HG03175 (cell line): ENCODE results near the gene DCTN4.
"Not testable (repeated sequence)": the region's sequence is repeated elsewhere in the genome, so short reads cannot be mapped to it uniquely, and the experiment has no call there.

Experiments
- ATAC-seq: cut with Tn5 transposase; IDR thresholded peaks from one replicate; pipeline ENCODE4 v1.9.1; 2021; ENCODE audit warnings: mild to moderate bottlenecking, moderate library complexity; ENCODE audit not compliant: unreplicated experiment

DCTN4 gene

GRCh38 chr5:150758531-150759333, at the start of gene DCTN4:
TSS of gene DCTN4 (minus strand) at chr5:150759017. CDS start at chr5:150758993, 24 bp downstream.
- peak; percentile 96 for ATAC-seq

DNA sequence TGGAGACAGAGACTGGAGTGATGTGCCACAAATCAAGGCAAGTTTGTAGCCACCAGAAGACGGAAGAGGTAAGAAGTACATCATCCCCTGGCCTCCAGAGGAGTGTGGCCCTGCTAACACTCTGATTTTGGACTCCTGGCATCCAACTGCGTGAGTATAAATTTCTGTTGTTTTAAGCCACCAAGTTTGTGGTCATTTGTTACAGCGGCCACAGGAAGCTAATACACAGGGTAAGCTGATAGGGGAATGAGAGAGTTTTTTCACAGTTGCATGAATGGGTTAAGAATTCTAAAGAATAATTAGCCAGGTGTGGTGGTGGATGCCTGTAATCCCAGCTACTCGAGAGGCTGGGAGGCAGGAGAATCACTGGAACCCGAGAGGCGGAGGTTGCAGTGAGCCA, 45.6 kb upstream of the DCTN4 start:
- no peak for ATAC-seq

DNA sequence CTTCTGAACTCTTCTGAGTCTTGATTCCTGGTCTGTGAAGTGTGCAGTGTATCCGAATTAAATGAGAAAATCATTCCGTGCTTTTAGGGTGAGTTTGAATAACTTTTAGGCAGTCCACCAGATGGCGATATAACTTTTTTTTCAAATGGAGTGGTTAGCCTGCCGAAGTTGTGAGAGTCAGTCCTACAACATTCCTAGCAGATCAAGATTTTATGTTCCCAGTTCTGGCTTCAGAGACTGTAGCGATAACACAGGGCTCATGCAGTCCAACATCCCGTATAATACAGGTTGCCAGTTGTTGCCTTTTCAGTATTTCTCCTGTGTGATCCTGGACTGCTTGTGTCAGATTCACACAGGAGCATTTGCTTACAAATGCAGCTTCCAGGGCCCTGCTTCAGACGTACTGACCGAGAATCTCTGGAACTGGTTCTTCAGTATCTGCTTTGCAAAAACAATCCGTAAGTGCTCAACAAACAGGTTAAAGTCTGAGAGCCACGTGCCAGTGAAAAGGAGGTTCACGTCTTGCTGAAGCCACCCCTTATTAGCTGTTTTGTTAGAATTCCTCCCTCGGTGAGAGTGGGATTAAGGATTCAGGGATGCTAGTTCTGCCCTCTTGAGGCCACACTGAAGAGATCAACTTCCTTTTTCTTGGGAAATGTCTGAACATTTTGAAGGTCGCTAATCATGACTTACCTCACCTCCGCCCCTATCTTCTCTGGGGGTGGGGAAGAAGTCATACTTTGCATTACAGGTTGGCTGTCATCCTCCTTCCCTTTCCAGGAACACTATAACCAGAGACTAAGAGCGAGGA, 42.5 kb upstream of the DCTN4 start:
- ATAC-seq: no peak

- no peak for ATAC-seq
These were observed 38.6 kb upstream of the DCTN4 start for GRCh38 chr5:150797384-150797783.

GRCh38 chr5:150794927-150795326, 36.1 kb upstream of the DCTN4 start:
- ATAC-seq: no peak

DNA sequence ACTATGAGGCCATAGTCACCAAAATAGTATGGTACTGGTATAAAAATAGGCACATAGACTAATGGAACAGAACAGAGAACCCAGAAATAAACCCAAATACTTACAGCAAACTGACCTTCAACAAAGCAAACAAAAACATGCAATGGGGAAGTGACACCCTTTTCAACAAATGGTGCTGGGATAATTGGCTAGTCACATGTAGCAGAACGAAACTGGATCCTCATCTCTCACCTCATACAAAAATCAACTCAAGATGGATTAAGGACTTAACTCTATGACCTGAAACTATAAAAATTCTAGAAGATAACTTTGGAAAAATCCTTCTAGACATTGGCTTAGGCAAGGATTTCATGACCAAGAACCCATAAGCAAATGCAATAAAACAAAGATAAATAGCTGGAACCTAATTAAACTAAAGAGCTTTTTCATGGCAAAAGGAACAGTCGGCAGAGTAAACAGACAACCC, 34.6 kb upstream of the DCTN4 start:
- ATAC-seq: not testable (repeated sequence)

GRCh38 chr5:150791536-150791935, 32.7 kb upstream of the DCTN4 start:
- no peak for ATAC-seq

DNA sequence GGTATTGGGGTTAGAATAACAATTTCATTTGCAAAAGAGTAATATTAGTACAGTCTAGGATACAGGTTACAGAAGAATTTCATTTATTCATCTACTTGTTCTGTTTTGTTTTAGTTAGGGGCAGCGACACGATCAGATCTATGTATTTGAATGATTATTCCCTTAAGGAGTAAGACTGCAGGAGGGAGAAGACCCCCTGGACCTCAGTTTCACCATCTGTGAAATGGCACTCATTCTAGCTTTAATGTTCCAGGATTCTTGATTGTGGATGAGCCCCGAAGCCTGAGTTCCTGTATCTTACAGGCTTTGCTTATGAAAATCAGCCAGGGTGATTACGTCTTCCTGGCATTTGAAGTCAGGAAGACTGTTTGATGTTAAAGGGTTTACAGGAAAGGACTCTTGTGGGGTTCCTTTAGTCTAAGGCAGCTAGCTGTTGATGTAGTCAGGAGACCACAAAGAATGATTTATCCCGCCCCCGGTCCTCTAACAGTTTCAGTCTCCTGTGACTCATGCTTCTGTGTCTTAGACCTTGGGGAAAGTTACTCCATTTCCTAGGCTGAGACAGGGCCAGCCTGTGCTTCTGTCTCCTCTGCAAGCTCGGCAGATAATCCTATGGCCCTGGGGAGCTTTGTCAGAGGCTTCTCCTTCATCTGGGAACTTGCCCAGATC, 31.3 kb upstream of the DCTN4 start:
- ATAC-seq: peak; percentile 95

DNA sequence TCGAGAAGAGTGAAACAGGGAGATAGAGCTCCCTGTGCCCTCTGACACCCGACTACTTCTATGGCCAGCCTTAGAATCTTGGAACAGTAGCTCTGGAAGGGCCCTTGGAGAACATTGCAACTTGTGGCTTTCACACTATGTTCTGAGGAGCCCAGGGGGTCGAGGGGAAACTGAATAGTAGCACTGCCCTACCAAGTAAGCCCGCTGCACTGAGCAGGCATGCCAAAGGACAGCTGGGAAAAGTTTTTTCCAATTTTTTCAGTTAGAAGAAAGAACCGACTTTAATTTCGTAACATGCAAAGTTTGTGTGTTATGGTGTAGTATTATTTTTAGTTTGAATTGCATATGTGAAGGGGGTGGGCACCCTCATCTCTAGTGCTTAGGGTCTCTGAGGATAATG, 30.6 kb upstream of the DCTN4 start:
- no peak for ATAC-seq

DNA sequence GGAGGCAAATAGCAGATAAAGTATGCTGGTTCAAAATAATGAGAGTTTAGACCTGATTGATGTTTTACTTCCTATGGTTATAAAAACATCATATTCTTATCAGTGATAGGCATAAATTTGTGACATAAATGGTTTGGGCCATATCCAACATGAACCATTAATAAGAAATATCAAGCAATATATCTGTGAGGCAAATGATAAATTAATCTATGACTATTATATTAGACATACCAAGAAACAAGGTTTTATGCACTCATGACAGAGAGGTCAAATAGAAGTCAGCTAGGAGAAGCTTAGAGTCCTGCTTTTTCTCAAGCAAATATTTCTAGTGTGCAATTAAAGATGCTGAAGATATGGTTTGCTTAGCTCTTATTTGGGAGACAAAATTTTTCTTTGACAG, 30.2 kb upstream of the DCTN4 start:
- ATAC-seq: no peak

- no peak for ATAC-seq
These were observed 28.8 kb upstream of the DCTN4 start for GRCh38 chr5:150787656-150788055.

DNA sequence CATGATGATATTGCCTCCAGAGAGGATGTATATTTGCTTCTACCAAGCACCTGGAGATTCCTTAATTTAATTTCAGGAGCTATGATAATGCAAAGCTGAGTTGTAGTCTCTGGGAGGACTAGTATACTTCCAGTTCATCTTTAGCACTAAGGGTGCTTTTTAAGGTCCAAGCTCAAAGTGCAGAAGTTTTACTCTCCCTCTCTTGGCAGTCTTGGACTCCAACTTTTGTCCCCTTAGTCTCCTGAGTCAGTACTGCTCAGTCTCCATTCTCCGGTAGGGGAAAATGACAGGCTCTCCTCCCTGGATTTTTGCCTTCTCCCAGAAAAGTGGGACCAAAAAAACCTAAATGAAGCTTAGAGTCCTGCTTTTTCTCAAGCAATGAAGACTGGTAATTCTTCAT, 28.1 kb upstream of the DCTN4 start:
- ATAC-seq: no peak

DNA sequence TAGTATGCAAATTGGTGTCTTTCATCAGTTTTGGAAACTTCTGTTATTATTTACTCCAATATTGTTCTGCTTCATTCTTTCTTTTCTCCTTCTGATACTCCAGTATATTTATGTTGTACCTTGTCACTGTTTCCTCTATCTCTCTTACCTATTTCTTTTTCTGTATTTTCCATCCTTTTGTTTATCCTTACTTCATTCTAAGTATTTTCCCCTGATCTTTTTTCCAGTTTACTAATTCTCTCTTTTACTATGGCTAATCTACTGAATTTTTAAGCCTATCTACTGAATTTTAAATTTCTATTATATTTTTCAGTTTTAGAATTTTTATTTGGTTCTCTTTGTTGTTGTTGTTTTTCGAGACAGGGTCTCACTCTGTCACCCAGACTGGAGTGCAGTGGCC, 27.1 kb upstream of the DCTN4 start:
- ATAC-seq: no peak

- ATAC-seq: peak; percentile 63
These were observed 24.7 kb upstream of the DCTN4 start for GRCh38 chr5:150783422-150783928.

DNA sequence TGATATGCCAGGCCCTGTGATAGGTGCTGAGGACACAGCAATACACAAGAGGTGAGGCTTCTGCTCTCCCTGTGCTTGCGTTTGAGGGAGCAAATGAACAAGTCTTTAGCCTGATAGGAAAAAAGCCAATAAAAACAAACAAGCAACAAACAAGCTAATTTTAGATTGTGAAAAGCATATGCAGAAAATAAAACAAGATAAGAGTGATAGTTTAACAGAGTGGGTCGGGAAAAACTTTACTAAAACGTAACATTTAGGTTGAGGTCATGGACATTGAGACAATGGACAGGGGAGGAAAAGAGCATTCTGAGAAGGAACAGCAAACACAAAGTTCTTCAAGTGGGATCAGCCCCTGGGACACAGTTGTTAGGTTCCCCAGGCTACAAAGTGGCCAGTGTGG, 24.0 kb upstream of the DCTN4 start:
- ATAC-seq: no peak

GRCh38 chr5:150781706-150782614, 23.1 kb upstream of the DCTN4 start:
- ATAC-seq: no peak

- no peak for ATAC-seq
These were observed 22.0 kb upstream of the DCTN4 start for GRCh38 chr5:150780816-150781221.

- peak; percentile 48 for ATAC-seq
These were observed 21.4 kb upstream of the DCTN4 start for GRCh38 chr5:150780187-150780692.

- no peak for ATAC-seq
These were observed 20.8 kb upstream of the DCTN4 start for GRCh38 chr5:150779397-150780186.
